ENCODE data around the gene ARL4C. TPM values are rescaled to one million over a fixed set of nuclear protein-coding genes. Genes with fewer than 3 reads are reported as not detected.

Gene ARL4C
- total RNA-seq, 2 donors from 2014 or later: 6.6 to 7.8 TPM

GRCh38 chr2:234536178-234536965, 39.5 kb upstream of the ARL4C start:
- Histone ChIP-seq H3K27ac (no peak overlapping the region), H3K36me3 (replicated peaks in 1 of 2; ENCODE audit: insufficient read depth in 1 of 2, low read depth in 2 of 2) (no peaks in the 10 kb centered on the region), H3K9me3 (no peaks in the 10 kb centered on the region), H3K4me3 (no peak overlapping the region), H3K4me1 (no peaks in the 10 kb centered on the region), H3K27me3 (no peaks in the 10 kb centered on the region)
- intact Hi-C loops (cut with DNase I): no loop called here
- no peak for DNase-seq
- no peak for ATAC-seq
- 62 to 64% methylated on average over 13 of the region's 13 CpGs for WGBS, 2 donors
- TF ChIP-seq, protein P1, sequence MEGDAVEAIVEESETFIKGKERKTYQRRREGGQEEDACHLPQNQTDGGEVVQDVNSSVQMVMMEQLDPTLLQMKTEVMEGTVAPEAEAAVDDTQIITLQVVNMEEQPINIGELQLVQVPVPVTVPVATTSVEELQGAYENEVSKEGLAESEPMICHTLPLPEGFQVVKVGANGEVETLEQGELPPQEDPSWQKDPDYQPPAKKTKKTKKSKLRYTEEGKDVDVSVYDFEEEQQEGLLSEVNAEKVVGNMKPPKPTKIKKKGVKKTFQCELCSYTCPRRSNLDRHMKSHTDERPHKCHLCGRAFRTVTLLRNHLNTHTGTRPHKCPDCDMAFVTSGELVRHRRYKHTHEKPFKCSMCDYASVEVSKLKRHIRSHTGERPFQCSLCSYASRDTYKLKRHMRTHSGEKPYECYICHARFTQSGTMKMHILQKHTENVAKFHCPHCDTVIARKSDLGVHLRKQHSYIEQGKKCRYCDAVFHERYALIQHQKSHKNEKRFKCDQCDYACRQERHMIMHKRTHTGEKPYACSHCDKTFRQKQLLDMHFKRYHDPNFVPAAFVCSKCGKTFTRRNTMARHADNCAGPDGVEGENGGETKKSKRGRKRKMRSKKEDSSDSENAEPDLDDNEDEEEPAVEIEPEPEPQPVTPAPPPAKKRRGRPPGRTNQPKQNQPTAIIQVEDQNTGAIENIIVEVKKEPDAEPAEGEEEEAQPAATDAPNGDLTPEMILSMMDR (IDR thresholded peaks at IDR 0.05): no peak
- TF ChIP-seq POLR2A (IDR thresholded peaks at IDR 0.05): no peak

DNA sequence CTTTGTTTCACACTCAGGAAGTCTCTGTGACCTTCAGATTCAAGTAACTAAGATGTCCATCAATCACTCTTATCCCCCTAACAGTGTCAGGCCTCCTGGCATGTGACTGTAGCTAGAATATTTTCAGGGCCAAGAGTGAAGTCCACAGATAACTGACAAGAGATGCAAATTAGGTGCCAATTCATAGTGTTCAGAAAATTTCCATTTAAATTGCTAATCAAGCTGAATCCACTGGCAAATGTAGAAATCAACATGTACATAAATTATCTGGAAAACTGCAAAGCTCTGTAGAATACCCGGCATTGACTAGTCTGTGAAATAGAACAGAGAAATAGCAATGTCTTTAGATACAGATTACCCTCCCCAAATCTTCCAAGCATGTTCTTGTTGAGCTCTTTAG, 38.6 kb upstream of the ARL4C start:
- H3K36me3 ChIP-seq (replicated peaks in 1 of 2; ENCODE audit: insufficient read depth in 1 of 2, low read depth in 2 of 2): no peaks in the 10 kb centered on the region
- no peaks in the 10 kb centered on the region for H3K4me1 ChIP-seq
- TF ChIP-seq, protein P1 (IDR thresholded peaks at IDR 0.05): no peak
- no peak for TF ChIP-seq POLR2A (IDR thresholded peaks at IDR 0.05)
- no peak overlapping the region for H3K27ac ChIP-seq
- DNase-seq (no peak), ATAC-seq (no peak)
- intact Hi-C loops (cut with DNase I): no loop called here
- no peaks in the 10 kb centered on the region for H3K27me3 ChIP-seq
- 86 to 89% methylated on average over 1 of the region's 1 CpG for WGBS, 2 donors
- no peak overlapping the region for H3K4me3 ChIP-seq
- no peaks in the 10 kb centered on the region for H3K9me3 ChIP-seq

DNA sequence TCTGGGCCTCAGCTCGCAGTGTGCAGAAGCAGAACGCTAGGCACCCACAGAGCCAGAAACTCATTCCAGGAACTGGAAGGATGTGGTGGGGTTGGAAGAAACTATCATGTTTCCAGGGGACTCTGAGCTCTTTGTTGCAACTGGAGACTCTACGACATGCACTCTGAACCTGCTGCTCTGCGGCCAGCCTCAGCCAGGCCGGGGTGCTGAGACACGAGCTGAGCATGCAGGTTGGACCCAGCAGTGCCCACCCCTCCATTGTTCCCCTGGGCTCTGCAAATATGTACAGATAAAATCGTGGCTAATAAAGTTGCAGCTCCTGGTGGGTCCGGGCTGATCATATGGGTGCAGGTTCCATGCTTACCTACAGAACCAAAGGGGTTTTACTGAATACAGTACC, 37.6 kb upstream of the ARL4C start:
- WGBS, 2 donors: 68 to 85% methylated on average over 7 to 8 of the region's 8 CpGs
- H3K9me3 ChIP-seq: no peaks in the 10 kb centered on the region
- no peaks in the 10 kb centered on the region for H3K36me3 ChIP-seq (replicated peaks in 1 of 2; ENCODE audit: insufficient read depth in 1 of 2, low read depth in 2 of 2)
- intact Hi-C loops (cut with DNase I): no loop called here
- TF ChIP-seq, protein P1 (IDR thresholded peaks at IDR 0.05): no peak
- TF ChIP-seq POLR2A (IDR thresholded peaks at IDR 0.05): no peak
- H3K27ac ChIP-seq: no peak overlapping the region
- ATAC-seq (no peak), DNase-seq (no peak)
- no peaks in the 10 kb centered on the region for H3K4me1 ChIP-seq
- H3K27me3 ChIP-seq: no peaks in the 10 kb centered on the region
- no peak overlapping the region for H3K4me3 ChIP-seq

DNA sequence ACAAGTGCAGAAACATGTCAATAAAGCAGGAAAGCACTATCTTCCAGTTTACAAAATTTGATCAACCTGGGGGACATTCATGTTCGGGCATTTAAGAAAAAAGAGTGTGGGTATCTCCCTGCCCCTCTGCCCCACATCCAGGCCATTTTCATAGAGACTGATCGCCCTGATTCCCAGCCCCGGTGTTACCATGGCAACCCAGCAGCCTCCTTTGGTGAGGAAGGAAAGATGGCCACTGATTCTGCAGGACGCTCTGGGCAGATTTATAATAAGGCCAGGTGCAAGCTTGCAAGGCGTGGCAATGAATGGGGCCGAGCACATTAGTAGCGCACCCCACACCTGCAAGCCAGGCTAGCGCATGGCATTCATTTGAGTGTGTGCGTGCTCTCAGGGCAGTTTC, 36.7 kb upstream of the ARL4C start:
- DNase-seq (no peak), ATAC-seq (no peak)
- 92 to 93% methylated on average over 9 of the region's 9 CpGs for WGBS, 2 donors
- H3K27me3 ChIP-seq: no peaks in the 10 kb centered on the region
- no peak for TF ChIP-seq POLR2A (IDR thresholded peaks at IDR 0.05)
- TF ChIP-seq, protein P1 (IDR thresholded peaks at IDR 0.05): no peak
- no peaks in the 10 kb centered on the region for H3K9me3 ChIP-seq
- H3K27ac ChIP-seq: no peak overlapping the region
- no peaks in the 10 kb centered on the region for H3K36me3 ChIP-seq (replicated peaks in 1 of 2; ENCODE audit: insufficient read depth in 1 of 2, low read depth in 2 of 2)
- H3K4me3 ChIP-seq: no peak overlapping the region
- H3K4me1 ChIP-seq: no peaks in the 10 kb centered on the region
- intact Hi-C loops (cut with DNase I): no loop called here

All from body of pancreas (tissue), 4 donors.